Activated CD4-positive, alpha-beta T cell treated with anti-CD3 and anti-CD28 coated beads, Interleukin-2, amount 10 ng/mL, durations not matched to agents 7 days and 5 days (primary cell): ENCODE measurements around the gene MTCH1. TPM values are rescaled to one million over a fixed set of nuclear protein-coding genes. Genes with fewer than 3 reads are reported as not detected.

ENCODE experiments used
- CTCF ChIA-PET: fragments of 350-600 bp; sonication (Branson Sonifier 250); formaldehyde crosslinking; loops from one replicate; lab custom pipeline; 2021; ENCODE audit warnings: antibody characterized with exemption; lab: Charles Lee
- POLR2A ChIA-PET: fragments of 350-600 bp; sonication (Branson Sonifier 250); formaldehyde crosslinking; loops from one replicate; lab custom pipeline; 2021; ENCODE audit warnings: antibody characterized with exemption; lab: Charles Lee
- DNase-seq: peaks from one replicate; pipeline ENCODE4 v3.0.0-alpha.2; 2020
- H3K27ac Mint-ChIP-seq: one replicate; pipeline ENCODE4 v1.8.0; 2021; ENCODE audit warnings: mild to moderate bottlenecking, moderate library complexity, mixed read lengths
- H3K27me3 Mint-ChIP-seq: one replicate; pipeline ENCODE4 v1.8.0; 2021; ENCODE audit warnings: mixed read lengths
- H3K36me3 Mint-ChIP-seq: one replicate; pipeline ENCODE4 v1.8.0; 2021; ENCODE audit warnings: low read depth, mixed read lengths
- H3K4me1 Mint-ChIP-seq: one replicate; pipeline ENCODE4 v1.8.0; 2021; ENCODE audit warnings: mixed read lengths
- H3K4me3 Mint-ChIP-seq: one replicate; pipeline ENCODE4 v1.8.0; 2021; ENCODE audit warnings: mild to moderate bottlenecking, moderate library complexity, mixed read lengths
- H3K9me3 Mint-ChIP-seq: one replicate; pipeline ENCODE4 v1.8.0; 2021; ENCODE audit warnings: mixed read lengths
- total RNA-seq, 2 experiments: library from RNA; stranded (reverse); gene quantifications; one replicate each; pipeline ENCODE4 v1.2.3, GENCODE V29; 2021

Gene MTCH1
- total RNA-seq, 2 experiments from 2014 or later: 94.7 to 107 TPM

- no peaks in the 10 kb centered on the region for H3K36me3 Mint-ChIP-seq
- H3K4me3 Mint-ChIP-seq: no peak overlapping the region
- H3K27ac Mint-ChIP-seq: no peak overlapping the region
- H3K9me3 Mint-ChIP-seq: no peaks in the 10 kb centered on the region
- ChIA-PET POLR2A (no interaction called here), CTCF (interaction anchor here (1.2 to 19.3 kb wide), 4 partner anchors 156 to 246 kb away, joined by 3 to 482 read pairs (median 32); no protein-coding TSS in a partner anchor)
- peaks cover 20% of the 10 kb centered on the region for H3K4me1 Mint-ChIP-seq
- H3K27me3 Mint-ChIP-seq: no peaks in the 10 kb centered on the region
- no peak for DNase-seq
These were observed 28.7 kb upstream of the MTCH1 start for GRCh38 chr6:37014667-37015066.

- Mint-ChIP-seq H3K27ac (no peak overlapping the region), H3K27me3 (no peaks in the 10 kb centered on the region), H3K4me3 (no peak overlapping the region), H3K9me3 (no peaks in the 10 kb centered on the region), H3K36me3 (no peaks in the 10 kb centered on the region), H3K4me1 (peaks cover 12% of the 10 kb centered on the region)
- CTCF ChIA-PET: interaction anchor here (0.8 to 19.3 kb wide), 4 partner anchors 57 to 197 kb away, joined by 3 to 482 read pairs (median 3); no protein-coding TSS in a partner anchor
- DNase-seq: no peak
- POLR2A ChIA-PET: no interaction called here
These were observed 27.8 kb upstream of the MTCH1 start for GRCh38 chr6:37013516-37014491.

- Mint-ChIP-seq H3K27ac (no peak overlapping the region), H3K4me3 (no peak overlapping the region), H3K36me3 (no peaks in the 10 kb centered on the region), H3K27me3 (no peaks in the 10 kb centered on the region), H3K9me3 (no peaks in the 10 kb centered on the region), H3K4me1 (peaks cover 10% of the 10 kb centered on the region)
- DNase-seq: no peak
- CTCF ChIA-PET: interaction anchor here (0.6 to 1.0 kb wide), 3 partner anchors 23 to 199 kb away, joined by 3 read pairs; no protein-coding TSS in a partner anchor
- POLR2A ChIA-PET: no interaction called here
These were observed 25.8 kb upstream of the MTCH1 start for GRCh38 chr6:37011656-37012378.

DNA sequence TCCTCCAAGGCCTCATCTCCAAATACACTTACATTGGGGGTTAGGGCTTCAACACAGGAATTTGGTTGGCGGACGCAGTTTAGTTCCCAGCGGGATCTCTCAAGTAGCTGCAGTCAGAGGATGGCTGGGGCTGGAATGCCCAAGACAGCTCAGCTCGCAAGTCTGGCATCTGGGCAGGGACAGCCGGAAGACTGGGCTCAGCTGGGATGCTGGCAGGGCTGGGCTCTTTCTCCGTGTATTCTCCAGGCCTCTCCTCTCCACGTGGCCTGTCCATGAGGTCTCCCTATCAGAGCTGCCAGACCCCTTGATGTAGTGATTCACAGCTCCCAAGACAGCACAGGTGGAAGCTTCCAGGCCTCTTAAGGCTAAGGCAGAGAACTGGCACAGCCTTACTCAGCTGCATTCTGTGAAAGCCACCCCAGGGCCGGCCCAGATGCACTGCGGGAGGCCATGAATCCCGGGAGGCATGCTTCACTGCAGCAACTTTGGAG is 24.5 kb upstream of the MTCH1 start:
- H3K36me3 Mint-ChIP-seq: no peaks in the 10 kb centered on the region

GRCh38 chr6:37008484-37009465 is 22.8 kb upstream of the MTCH1 start:
- Mint-ChIP-seq H3K9me3 (no peaks in the 10 kb centered on the region), H3K4me1 (peaks cover 22% of the 10 kb centered on the region), H3K4me3 (no peak overlapping the region), H3K27me3 (no peaks in the 10 kb centered on the region), H3K36me3 (no peaks in the 10 kb centered on the region), H3K27ac (no peak overlapping the region)
- CTCF ChIA-PET: interaction anchor here (0.6 to 2.3 kb wide), 3 partner anchors 9 to 116 kb away, joined by 3 to 8 read pairs (median 5); no protein-coding TSS in a partner anchor
- POLR2A ChIA-PET: no interaction called here
- DNase-seq: no peak

More for the DNA sequence above, 24.5 kb upstream of the MTCH1 start:
- Mint-ChIP-seq H3K9me3 (no peaks in the 10 kb centered on the region), H3K4me3 (no peak overlapping the region), H3K27ac (no peak overlapping the region), H3K27me3 (no peaks in the 10 kb centered on the region), H3K4me1 (peaks cover 21% of the 10 kb centered on the region)
- DNase-seq: no peak
- ChIA-PET CTCF (interaction anchor here (0.8 to 1.0 kb wide), 2 partner anchors 11 to 132 kb away, joined by 3 read pairs; no protein-coding TSS in a partner anchor), POLR2A (no interaction called here)

DNA sequence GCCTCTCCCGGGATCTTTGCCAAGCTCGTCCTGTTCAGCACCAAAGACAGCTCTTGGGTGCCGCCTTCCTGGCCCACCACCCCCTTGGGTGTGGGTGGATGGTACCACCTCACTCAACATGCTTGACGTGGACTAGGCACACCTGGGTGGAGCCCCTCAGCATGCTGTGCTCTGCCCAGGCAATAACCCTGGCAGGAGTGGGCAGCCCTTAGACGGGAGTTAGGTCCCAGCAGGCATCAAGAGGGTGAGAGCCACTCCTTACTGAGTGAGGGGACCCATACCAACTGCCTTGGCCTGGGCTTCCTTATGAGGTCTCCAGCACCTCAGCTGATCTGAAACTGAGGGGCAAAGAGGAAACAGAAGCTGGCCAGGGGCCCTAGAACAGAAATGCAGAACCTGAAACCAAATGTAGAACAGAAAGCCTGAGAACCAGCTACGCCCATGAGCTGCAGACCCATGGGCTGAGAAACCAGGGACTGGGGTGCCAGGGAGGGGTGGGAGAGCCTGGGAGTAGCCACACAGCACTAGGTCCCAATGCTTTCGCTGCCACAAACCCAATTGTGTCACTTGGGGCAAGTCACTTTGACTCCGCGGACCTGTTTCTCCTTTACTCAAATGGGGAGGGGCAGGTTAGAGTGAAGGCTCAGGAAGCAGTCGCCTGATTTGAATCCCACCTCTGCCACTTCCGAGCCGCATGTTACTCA is 21.5 kb upstream of the MTCH1 start:
- no peak overlapping the region for H3K4me3 Mint-ChIP-seq
- POLR2A ChIA-PET: no interaction called here

GRCh38 chr6:37006793-37007339 is 20.9 kb upstream of the MTCH1 start:
- H3K4me3 Mint-ChIP-seq: no peak overlapping the region
- CTCF ChIA-PET: interaction anchor here (0.5 to 3.2 kb wide), 13 partner anchors 9 to 431 kb away, joined by 3 to 40 read pairs (median 6); partner anchors contain the start of genes MTCH1 and PPIL1

More for the DNA sequence above, 21.5 kb upstream of the MTCH1 start:
- DNase-seq: no peak
- H3K27me3 Mint-ChIP-seq: no peaks in the 10 kb centered on the region
- H3K27ac Mint-ChIP-seq: peak overlapping the region; percentile 41
- peaks cover 22% of the 10 kb centered on the region for H3K4me1 Mint-ChIP-seq
- H3K36me3 Mint-ChIP-seq: no peaks in the 10 kb centered on the region
- CTCF ChIA-PET: interaction anchor here (1.2 to 3.2 kb wide), 10 partner anchors 9 to 235 kb away, joined by 3 to 40 read pairs (median 6); partner anchors contain the start of genes MTCH1 and PPIL1
- H3K9me3 Mint-ChIP-seq: no peaks in the 10 kb centered on the region

GRCh38 chr6:37005827-37006567 is 20.0 kb upstream of the MTCH1 start:
- Mint-ChIP-seq H3K27ac (peak overlapping the region; percentile 75), H3K4me3 (peak overlapping the region; percentile 26)
- CTCF ChIA-PET: interaction anchor here (0.5 to 3.2 kb wide), 8 partner anchors 10 to 249 kb away, joined by 3 to 40 read pairs (median 6); partner anchors contain the start of gene PPIL1

More at GRCh38 chr6:37006793-37007339, 20.9 kb upstream of the MTCH1 start:
- peak overlapping the region; percentile 41 for H3K27ac Mint-ChIP-seq
- peaks cover 22% of the 10 kb centered on the region for H3K4me1 Mint-ChIP-seq
- H3K27me3 Mint-ChIP-seq: no peaks in the 10 kb centered on the region
- H3K36me3 Mint-ChIP-seq: no peaks in the 10 kb centered on the region
- DNase-seq: no peak
- H3K9me3 Mint-ChIP-seq: no peaks in the 10 kb centered on the region
- POLR2A ChIA-PET: no interaction called here

DNA sequence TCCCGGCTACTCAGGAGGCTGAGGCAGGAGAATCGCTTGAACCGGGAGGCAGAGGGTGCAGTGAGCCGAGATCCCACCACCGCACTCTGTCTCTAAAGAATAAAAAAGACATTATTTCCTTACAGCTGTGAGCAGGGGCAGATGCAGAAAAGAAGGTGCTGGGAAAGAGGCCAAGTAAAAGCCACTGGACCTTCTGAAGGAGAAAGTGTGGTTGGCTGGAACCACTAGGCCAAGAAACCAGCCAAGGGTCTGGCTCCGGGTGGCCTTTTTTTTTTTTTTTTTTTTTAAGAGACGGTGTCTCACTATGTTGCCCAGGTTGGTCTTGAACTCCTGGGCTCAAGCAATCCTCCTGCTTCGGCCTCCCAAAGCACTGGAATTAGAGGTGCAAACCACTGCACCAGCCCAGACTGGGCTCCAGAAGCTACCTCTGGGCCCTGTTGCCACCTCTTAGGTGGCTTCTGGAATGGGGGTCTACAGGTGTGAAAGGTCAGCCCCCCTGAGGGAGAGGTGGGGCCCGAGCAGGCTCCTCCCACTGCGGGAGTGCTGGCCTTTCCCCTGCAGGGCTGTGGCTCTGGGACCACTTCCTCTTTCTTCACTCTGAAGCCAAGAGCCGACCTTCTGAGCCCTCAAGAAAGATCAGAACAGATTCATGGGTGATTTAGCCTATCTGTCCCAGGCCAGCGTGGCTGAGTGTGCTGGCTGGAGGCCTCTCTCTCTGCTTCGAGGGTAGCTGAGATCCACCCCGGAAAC is 19.2 kb upstream of the MTCH1 start, which contains the start of gene FGD2:
Gene FGD2 (plus strand): TSS at position 595 of the 750 bp plus-strand sequence. CDS start 163 bp downstream, outside the sequence.
- peak within 1 kb of the TSS; percentile 26 for H3K4me3 Mint-ChIP-seq
- H3K4me1 Mint-ChIP-seq: peaks cover 22% of the 10 kb centered on the region
- no peaks in the 10 kb centered on the region for H3K9me3 Mint-ChIP-seq
- H3K36me3 Mint-ChIP-seq: no peaks in the 10 kb centered on the region
- DNase-seq: no peak
- POLR2A ChIA-PET: no interaction called here
- CTCF ChIA-PET: interaction anchor here (0.5 to 3.2 kb wide), 2 partner anchors 13 to 139 kb away, joined by 3 to 40 read pairs; no protein-coding TSS in a partner anchor
- peak within 1 kb of the TSS; percentile 75 for H3K27ac Mint-ChIP-seq
- peaks cover 2% of the 10 kb centered on the region for H3K27me3 Mint-ChIP-seq

More at GRCh38 chr6:37005827-37006567, 20.0 kb upstream of the MTCH1 start:
- Mint-ChIP-seq H3K9me3 (no peaks in the 10 kb centered on the region), H3K36me3 (no peaks in the 10 kb centered on the region), H3K4me1 (peaks cover 22% of the 10 kb centered on the region), H3K27me3 (peaks cover 2% of the 10 kb centered on the region)
- DNase-seq: no peak
- POLR2A ChIA-PET: interaction anchor here (0.5 kb wide), 1 partner anchor 141 kb away, joined by 3 read pairs; no protein-coding TSS in a partner anchor
